DMS114 treated with DMSO at 0.1 percent for 48 hours (cell line): ENCODE data around the gene SLC25A53.
A peak's percentile ranks its signal among the peaks of the same experiment; 100 is the strongest.
"Not testable (repeated sequence)": the region's sequence is repeated elsewhere in the genome, so short reads cannot be mapped to it uniquely, and the experiment has no call there.

Source experiments
- DNase-seq: peaks from one replicate; lab custom pipeline; 2025; ENCODE audit not compliant: unreplicated experiment; lab: John Stamatoyannopoulos, UW

Gene SLC25A53

DNA sequence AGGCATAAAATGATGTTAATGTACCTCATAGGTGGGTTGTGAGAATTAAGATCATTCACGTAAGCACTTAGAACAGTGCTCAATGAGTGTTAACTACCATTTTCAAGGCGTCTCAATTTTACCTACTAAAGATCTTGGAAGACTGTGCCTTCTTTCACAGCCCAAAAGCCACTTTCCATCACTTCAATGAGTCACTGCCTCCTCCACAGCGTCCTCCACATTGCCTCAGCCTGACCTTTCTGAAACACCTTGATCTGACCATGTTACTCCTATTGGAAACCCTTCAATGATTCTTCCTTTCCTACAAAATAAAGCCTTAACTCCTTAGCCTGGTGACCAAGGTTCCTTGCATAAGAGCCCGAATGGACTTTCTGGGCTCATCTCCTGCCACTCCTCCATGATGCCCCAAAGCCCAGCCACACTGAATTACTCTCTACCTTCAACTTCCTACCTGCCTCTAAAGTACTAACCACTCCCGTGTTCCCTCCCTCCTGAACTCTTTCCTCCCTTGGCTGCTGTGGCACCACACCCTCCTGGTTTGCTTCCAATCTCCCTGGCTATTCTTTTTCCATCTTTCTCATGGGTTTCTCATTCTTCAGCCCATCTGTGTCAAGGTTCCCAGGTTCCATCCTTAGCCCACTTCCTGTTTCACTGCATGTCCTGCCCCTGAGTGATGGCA is 22.1 kb downstream of the SLC25A53 start:
- DNase-seq = no peak

DNA sequence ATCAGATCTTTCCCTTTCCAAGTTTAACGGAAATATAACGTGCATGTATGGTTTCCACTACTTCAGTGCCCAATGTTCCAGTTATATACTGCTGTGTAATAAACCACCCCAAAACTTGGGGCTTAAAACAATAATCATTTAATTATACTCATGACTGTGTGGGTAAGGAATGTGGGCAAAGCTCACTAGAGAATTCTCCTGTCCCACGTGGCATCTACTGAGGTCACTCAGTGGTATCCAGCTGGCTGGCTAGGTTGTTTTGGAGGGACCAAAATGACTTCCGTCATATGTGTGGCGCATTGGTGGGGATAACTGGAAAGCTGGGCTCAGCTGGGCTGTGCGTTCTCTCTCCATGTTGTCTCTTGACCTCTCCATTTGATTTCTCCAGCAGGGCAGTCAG is 26.0 kb downstream of the SLC25A53 start:
- no peak for DNase-seq

DNA sequence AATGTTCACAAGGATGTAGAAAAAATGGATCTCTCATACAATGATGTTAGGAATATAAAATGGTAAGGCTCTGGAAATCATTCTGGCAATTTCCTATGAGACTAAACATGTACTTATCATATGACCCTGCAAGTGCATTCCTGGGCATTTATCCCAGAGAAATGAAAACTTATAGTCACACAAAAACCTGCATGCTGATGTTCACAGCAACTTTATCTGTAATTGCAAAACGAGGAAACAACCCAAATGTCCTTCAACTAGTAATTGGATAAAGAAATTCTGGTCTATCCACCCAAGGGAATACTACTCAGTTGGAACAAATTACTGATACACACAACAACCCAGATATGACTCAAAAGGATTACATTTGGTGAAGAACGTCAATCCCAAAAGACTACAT is 30.0 kb downstream of the SLC25A53 start:
- DNase-seq = no peak

- no peak for DNase-seq
Observed at GRCh38 chrX:104122829-104123228, 34.0 kb downstream of the SLC25A53 start.

- no peak for DNase-seq
Observed at GRCh38 chrX:104118765-104119164, 38.0 kb downstream of the SLC25A53 start.

DNA sequence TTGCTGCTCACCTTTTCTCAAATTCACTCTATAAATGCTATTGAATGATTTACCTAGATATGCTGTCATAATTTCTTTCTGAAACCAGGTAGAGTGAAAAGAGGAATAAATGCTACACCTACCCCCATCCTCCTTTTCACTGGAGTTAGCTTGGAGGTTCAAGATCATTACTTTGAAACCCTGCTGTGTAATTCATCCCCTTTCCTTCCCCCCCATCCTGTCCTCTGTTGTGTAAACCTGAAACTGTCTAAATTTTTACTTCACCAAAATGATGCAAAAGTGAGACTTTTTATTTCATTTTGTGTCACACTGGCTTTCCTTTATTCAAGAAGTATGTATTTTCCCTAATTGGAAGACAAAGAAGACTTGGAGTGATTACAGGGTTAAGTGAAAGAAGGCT is 39.0 kb downstream of the SLC25A53 start:
- no peak for DNase-seq

DNA sequence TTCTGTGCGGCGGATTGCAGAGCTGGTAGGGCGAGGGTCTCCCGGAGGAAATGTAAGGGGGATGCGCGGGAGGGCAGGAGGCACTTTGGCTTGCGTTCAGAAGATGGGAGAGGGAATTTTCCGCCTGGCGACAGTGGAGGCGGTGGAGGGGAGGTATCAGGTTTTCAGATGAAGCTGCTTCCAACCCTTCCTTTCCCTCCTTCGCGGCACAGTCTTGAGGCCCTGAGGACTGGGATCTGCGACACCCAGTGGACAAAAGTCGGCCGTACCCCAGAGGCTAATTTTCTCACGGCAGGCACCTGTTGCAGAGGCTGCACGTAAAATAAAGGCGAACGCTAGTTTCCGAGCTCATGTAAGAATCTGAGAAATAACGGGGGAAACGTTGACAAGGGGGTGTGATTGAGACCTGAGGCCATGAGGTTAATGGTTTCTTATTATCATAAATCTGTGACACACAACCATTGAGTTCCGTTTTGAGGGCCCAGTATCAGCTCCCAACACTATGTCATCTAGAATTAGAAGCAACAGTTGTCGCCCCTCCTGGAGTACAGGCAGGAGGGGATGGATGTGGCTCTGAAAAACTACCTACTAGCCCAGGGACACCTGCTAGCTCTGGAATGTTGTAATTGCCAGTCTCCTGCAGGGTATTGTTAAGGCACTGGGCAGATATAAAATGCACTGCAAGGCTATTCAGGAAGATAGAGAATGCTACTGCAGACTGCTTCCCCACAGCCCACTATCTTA is 43.4 kb downstream of the SLC25A53 start:
- peak; percentile 49 for DNase-seq

GRCh38 chrX:104112326-104112951 is 44.4 kb downstream of the SLC25A53 start, which contains the start of gene ZCCHC18:
Gene ZCCHC18, plus strand, starts transcription at chrX:104112523. Its CDS starts 1,589 bp downstream, at chrX:104114112.
- DNase-seq = peak; percentile 60

DNA sequence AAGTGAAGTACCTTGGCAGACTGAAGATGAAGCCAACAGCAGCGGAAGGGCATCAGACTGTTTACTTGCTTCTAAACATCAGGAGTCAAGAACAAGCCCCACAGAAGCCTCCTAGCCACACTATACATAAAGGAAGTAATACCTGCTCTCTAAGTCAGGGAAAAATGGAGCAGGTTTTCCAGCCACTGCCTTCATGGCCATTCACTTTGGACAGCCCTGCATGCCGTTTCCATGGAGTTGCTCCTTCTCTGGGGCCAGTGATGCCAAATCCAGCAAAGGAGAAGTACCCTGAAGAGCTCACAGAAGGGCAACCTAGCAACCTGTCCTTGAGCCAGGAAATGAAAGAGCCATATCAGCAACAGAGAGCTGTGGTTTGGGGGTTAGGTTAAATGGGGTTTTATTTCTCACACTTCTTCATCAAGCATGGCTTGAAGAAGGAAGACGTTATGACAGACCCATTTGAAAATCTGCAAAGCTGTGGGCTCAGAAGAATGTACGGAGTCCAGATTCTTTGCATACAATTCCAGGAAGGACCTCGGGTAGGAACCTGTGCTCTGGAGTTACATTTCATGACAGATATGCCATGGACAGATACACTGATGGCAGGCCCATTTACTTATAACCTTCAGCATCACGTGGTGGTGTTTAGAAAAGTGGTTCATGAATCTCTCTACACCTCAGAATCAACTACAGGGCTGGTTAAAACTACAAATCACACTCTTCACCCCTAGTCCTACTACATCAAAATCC is 46.1 kb downstream of the SLC25A53 start:
- not testable (repeated sequence) for DNase-seq

DNA sequence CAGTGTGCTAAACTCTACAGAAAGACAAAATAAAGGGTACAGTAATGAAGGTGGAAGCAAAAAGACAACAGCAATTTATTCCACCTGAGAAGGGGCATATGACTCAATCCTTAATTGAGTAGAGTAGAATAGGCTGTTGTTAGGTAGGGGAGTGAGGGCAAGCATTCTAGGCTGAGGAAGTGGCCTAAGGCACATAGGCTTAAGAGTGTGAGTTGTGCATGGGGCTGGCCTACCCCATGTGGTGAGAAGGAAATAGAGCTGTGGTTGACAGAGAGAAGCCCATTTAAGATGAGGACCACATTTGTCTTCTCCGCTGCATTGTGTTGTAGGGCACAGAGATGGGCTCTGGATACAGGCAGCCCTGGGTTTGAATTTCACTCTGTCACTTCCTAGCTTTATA is 47.9 kb downstream of the SLC25A53 start:
- DNase-seq = no peak

GRCh38 chrX:104105330-104106262 is 51.2 kb downstream of the SLC25A53 start:
- no peak for DNase-seq

DNA sequence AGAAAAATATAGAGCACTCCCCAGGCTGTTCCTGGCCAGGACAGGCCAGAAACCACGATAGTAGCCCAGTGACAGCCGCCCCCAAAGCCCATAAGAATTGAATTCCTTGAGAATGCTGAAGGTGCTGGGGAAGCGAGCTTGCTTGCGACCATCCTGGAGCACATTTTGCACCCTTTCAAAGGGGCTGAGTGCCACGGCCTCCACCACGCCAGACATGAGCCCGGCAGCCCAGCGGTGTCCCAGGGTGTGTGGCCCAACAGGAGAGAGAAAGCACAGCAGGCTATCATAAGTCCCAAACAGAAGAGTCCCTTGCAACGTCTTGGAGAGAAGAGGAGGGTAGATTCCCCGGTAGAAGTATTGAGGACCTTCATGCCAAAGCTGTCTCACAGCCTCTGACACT is 52.1 kb downstream of the SLC25A53 start:
- no peak for DNase-seq

DNA sequence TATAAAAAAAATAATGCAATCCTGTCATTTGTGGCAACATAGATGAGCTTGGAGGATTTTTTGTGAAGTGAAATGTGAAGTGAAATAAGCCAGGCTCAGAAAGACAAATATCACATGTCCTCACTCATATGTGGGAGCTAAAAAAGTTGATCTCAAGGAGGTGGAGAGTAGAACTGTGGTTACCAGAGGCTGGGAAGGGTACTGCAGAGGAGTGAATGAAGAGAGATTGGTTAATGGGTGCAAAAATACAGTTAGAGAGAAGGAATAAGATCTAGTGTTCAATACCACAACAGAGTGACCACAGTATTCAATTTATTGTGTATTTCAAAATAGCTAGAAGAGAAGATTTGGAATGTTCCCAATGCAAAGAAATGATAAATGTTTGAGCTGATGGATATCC is 57.9 kb downstream of the SLC25A53 start:
- DNase-seq = peak; percentile 14

- DNase-seq = peak; percentile 70
Observed at GRCh38 chrX:104098151-104098808, 58.5 kb downstream of the SLC25A53 start.

- DNase-seq = no peak
Observed at GRCh38 chrX:104085919-104086318, 70.9 kb downstream of the SLC25A53 start.

DNA sequence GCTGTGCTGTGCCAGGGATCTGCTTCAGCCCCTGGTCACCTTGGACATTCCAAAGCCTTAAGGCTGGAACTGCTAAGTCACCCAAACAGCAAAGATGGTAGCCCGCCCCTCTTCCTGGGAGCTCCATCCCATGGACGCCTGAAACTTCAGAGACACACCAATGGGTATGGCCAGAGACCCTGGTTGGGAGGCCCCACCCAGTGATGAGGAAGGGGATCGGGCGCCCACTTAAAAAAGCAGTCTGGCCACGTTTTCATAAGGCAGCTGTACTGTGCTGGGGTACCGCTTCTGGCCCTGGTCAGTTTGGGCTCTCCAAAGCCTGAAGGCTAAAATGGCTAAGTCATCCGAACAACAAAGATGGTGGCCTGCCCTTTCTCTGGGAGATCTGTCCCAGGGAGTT is 71.3 kb downstream of the SLC25A53 start:
- DNase-seq = no peak

GRCh38 chrX:104084534-104085277 is 72.1 kb downstream of the SLC25A53 start:
- no peak for DNase-seq

DNA sequence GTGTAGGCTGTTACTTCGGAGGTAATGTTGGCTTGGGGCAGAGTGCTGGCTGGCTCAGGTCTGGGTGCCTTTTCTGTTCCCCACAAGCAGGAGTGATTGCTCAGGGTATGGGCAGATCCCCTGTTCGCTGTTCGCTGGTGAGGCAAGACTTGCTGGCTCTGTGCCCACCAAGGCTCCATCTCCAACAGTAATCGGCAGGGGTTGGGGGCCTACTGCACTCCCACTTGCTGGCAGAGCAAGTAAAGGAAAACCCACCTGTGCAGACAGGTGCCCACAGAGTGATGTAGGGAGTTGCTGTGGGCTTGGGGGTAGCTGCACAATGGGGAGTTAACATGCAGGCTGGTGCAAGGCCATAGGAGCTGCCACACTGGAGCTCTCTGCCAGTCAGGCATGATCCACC is 72.7 kb downstream of the SLC25A53 start:
- no peak for DNase-seq

DNA sequence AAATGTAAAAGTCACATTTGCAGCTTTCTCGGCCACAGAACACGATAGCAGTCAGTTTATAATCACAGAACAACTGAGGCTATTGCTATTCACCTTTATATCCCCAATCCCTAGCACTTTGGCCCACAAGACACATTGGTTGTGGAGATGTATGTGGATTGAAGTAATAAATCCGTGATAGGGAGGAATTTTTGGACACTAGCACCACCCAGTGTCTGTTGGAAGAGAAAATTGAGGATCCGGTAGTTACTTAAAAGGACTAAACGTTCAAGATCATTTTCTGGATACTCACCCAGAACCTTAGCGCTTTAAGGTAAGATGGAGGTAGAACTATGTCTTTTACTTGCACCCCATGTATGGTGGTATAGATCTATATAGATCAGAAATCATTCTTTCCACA is 79.0 kb downstream of the SLC25A53 start:
- not testable (repeated sequence) for DNase-seq
